ENCODE measurements around the gene ZNF564.

The ZNF564 gene

DNA sequence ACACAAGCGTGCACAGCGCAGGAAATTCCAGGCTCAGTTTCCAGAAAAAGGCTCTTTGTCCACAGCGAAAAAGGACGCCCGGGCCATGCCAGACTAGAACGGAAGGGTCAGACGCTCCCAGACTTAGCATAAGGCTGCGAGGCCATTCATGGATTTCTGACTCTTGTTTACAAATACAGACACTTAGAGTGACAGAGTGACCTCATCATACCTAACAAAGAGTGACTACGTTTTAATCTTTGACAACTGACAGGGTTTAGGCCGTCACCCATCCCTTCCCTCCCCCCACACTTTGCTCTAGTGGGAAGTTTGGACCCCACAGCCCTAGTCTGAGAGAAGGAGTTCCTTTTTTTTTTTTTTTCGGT lies 66.2 kb downstream of the ZNF564 start:
- TF ChIP-seq SPI1 (IDR thresholded peaks at IDR 0.05; ENCODE audit: borderline replicate concordance, low read depth) (no peak), CTCF (IDR thresholded peaks at IDR 0.05; ENCODE audit: insufficient read depth, low read length) (no peak), POLR2AphosphoS5 (IDR thresholded peaks at IDR 0.05; ENCODE audit: low read depth) (no peak), GABPA (IDR thresholded peaks at IDR 0.05; ENCODE audit: low read depth) (no peak)
- TF ChIP-seq, protein P1, sequence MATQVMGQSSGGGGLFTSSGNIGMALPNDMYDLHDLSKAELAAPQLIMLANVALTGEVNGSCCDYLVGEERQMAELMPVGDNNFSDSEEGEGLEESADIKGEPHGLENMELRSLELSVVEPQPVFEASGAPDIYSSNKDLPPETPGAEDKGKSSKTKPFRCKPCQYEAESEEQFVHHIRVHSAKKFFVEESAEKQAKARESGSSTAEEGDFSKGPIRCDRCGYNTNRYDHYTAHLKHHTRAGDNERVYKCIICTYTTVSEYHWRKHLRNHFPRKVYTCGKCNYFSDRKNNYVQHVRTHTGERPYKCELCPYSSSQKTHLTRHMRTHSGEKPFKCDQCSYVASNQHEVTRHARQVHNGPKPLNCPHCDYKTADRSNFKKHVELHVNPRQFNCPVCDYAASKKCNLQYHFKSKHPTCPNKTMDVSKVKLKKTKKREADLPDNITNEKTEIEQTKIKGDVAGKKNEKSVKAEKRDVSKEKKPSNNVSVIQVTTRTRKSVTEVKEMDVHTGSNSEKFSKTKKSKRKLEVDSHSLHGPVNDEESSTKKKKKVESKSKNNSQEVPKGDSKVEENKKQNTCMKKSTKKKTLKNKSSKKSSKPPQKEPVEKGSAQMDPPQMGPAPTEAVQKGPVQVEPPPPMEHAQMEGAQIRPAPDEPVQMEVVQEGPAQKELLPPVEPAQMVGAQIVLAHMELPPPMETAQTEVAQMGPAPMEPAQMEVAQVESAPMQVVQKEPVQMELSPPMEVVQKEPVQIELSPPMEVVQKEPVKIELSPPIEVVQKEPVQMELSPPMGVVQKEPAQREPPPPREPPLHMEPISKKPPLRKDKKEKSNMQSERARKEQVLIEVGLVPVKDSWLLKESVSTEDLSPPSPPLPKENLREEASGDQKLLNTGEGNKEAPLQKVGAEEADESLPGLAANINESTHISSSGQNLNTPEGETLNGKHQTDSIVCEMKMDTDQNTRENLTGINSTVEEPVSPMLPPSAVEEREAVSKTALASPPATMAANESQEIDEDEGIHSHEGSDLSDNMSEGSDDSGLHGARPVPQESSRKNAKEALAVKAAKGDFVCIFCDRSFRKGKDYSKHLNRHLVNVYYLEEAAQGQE (IDR thresholded peaks at IDR 0.05; ENCODE audit: insufficient replicate concordance, low read depth) = no peak
- H3K27me3 ChIP-seq (ENCODE audit: insufficient read depth, poor library complexity, severe bottlenecking) = no peaks in the 10 kb centered on the region
- H3K27ac ChIP-seq (replicated peaks) = no peak overlapping the region
- H3K4me3 ChIP-seq (replicated peaks; ENCODE audit: insufficient read depth, low read length) = no peak overlapping the region
- no peak for DNase-seq (ENCODE audit: low read depth in 1 of 2, low spot score in 1 of 2)

DNA sequence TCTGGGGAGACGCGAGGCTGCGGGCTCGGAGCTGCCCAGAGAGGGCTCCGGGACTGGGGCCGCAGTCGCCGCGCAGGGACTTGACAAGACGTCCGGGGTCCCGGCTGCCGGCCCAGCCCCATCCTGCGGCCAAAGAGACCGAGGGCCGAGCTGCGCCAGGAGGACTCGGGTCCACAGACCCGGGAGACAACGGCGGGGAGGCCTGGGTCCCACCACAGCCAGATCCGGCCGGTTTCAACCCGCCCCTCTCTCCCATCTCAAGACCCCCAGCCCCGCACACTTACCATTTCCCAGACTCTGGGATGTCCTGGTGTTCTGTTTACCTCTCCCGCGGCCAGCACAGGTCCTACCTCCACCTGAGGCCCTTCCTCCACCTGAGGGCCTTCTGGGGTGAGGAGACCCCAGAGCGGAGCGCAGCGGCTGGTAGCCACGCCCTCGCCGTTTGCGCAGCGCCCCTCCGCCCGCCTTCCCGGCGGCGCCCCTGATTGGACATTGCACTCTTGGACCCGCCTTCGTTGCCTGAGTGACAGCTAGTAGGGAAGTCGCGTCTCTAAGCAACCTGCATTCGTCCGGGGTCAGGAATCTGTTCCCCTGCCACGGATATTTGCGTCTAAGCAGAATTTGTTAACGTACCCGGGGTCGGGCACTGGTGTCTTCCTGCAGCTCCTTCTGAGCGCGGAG lies 66.8 kb downstream of the ZNF564 start, which contains the start of gene ZNF709:
TSS of gene ZNF709 (minus strand) at position 446 of the 681 bp plus-strand sequence. CDS start at position 287, 159 bp downstream.
- DNase-seq (ENCODE audit: low read depth in 1 of 2, low spot score in 1 of 2) = peak in 1 of 2 experiments; percentile 84
- Histone ChIP-seq H3K4me3 (replicated peaks; ENCODE audit: insufficient read depth, low read length) (no peak within 1 kb of the TSS), H3K27me3 (ENCODE audit: insufficient read depth, poor library complexity, severe bottlenecking) (no peaks in the 10 kb centered on the region), H3K27ac (replicated peaks) (no peak within 1 kb of the TSS)
- peak; percentile 34; the same call in 1 of the 2 replicates for TF ChIP-seq SPI1 (IDR thresholded peaks at IDR 0.05; ENCODE audit: borderline replicate concordance, low read depth)
- TF ChIP-seq, protein P1 (IDR thresholded peaks at IDR 0.05; ENCODE audit: insufficient replicate concordance, low read depth) = no peak

- Histone ChIP-seq H3K4me3 (replicated peaks; ENCODE audit: insufficient read depth, low read length) (no peak overlapping the region), H3K27me3 (ENCODE audit: insufficient read depth, poor library complexity, severe bottlenecking) (no peaks in the 10 kb centered on the region), H3K27ac (replicated peaks) (no peak overlapping the region)
- no peak for TF ChIP-seq CTCF (IDR thresholded peaks at IDR 0.05; ENCODE audit: insufficient read depth, low read length)
- no peak for TF ChIP-seq POLR2AphosphoS5 (IDR thresholded peaks at IDR 0.05; ENCODE audit: low read depth)
- no peak for TF ChIP-seq SPI1 (IDR thresholded peaks at IDR 0.05; ENCODE audit: borderline replicate concordance, low read depth)
- no peak for TF ChIP-seq GABPA (IDR thresholded peaks at IDR 0.05; ENCODE audit: low read depth)
- TF ChIP-seq, protein P1 (IDR thresholded peaks at IDR 0.05; ENCODE audit: insufficient replicate concordance, low read depth) = no peak
- no peak for DNase-seq (ENCODE audit: low read depth in 1 of 2, low spot score in 1 of 2)
Observed at GRCh38 chr19:12484011-12484370, 67.3 kb downstream of the ZNF564 start.
